ENCODE results near the gene NALCN.

DNA sequence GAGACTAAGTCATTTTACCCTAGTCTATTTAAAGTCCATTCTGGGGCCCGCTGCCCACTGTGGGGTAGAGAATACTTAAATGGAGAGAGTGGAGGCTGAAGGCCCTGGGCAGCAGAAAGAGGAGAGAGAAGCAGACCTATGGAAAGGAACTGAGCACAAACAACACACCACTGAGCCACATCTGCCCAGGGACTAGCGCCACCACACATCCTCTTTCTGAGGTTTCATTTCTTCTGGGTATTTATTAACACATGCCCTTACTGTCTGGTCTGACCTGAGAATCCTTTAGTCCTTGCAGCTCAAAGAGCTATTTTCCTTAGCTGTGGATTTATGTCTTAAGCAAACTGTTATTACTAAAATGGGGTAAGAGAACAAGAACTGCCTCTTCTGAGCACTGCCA lies 154.0 kb downstream of the NALCN start:
- no peak for TF ChIP-seq GATA2 (IDR thresholded peaks at IDR 0.05; ENCODE audit: low read depth, low read length)
- TF ChIP-seq GATA3 (IDR thresholded peaks at IDR 0.05; ENCODE audit: low read depth, low read length) = no peak
